Uterus (tissue), 4 donors: ENCODE data around the gene SRL. TPM values are rescaled to one million over a fixed set of nuclear protein-coding genes. Genes with fewer than 3 reads are reported as not detected.

ENCODE experiments used
- DNase-seq, 2 donors: peaks; one replicate each; pipeline ENCODE4 v3.0.0-alpha.2; 2019 to 2020
- H3K27ac ChIP-seq, 2 donors: fragments of 200-600 bp; sonication (generic); 1 replicate in 1 of 2; 2 replicates in 1 of 2; pipeline ENCODE4 v1.5.1; 2016 to 2018
- H3K27me3 ChIP-seq, 2 donors: fragments of 200-600 bp; sonication (generic); one replicate each; pipeline ENCODE4 v1.5.1; 2018 to 2019; ENCODE audit warnings: control low read depth in 1 of 2
- H3K36me3 ChIP-seq, 2 donors: fragments of 200-600 bp; sonication (generic); one replicate each; pipeline ENCODE4 v1.5.1; 2019; ENCODE audit warnings: control low read depth in 1 of 2
- H3K4me1 ChIP-seq, 2 donors: fragments of 200-600 bp; sonication (generic); one replicate each; pipeline ENCODE4 v1.5.1; 2018 to 2019; ENCODE audit warnings: control low read depth in 1 of 2
- H3K4me3 ChIP-seq, 2 donors: fragments of 200-600 bp; sonication (generic); 1 replicate in 1 of 2; 2 replicates in 1 of 2; pipeline ENCODE4 v1.5.1; 2018 to 2019; ENCODE audit warnings: mild to moderate bottlenecking in 1 of 2
- H3K9me3 ChIP-seq, 2 donors: fragments of 200-600 bp; sonication (generic); one replicate each; pipeline ENCODE4 v1.5.1; 2019; ENCODE audit warnings: control low read depth in 1 of 2
- CTCF ChIP-seq, 4 experiments: fragments of 200-600 bp in 2 of 4; fragments of 450-650 bp in 2 of 4; sonication (generic) in 2 of 4; IDR thresholded peaks; one replicate each; pipeline ENCODE4 v1.5.1; 2016 to 2019; ENCODE audit warnings: antibody characterized with exemption in 4 of 4, mild to moderate bottlenecking in 2 of 4, moderate library complexity in 1 of 4
- POLR2A ChIP-seq, 2 donors: fragments of 450-650 bp; IDR thresholded peaks; one replicate each; pipeline ENCODE4 v1.6.1; 2016; ENCODE audit warnings: antibody characterized with exemption in 2 of 2, mild to moderate bottlenecking in 1 of 2, moderate library complexity in 1 of 2
- intact Hi-C: fragments of 100-400 bp; cut with DNase I; formaldehyde crosslinking; loops from one replicate; pipeline ENCODE4 v1.15.1; 2023; ENCODE audit warnings: low total_unique reads
- total RNA-seq, 4 donors: library from RNA; depleted of rRNA in 3 of 4; stranded (reverse); fragments of >200 nt in 3 of 4; gene quantifications; one replicate each; pipeline versions ENCODE4 v1.1.0 to v1.2.4, GENCODE V29; 2014 to 2023
- donor health status: DM: yes; HTN: yes; CAD: no.

The SRL gene
- total RNA-seq, 4 donors from 2014 or later, result 0.29 to 10.1 (median 7.6) TPM

- Histone ChIP-seq H3K27ac (peak overlapping the region; percentile 55 to 57), H3K4me3 (no peak overlapping the region), H3K9me3 (no peaks in the 10 kb centered on the region), H3K4me1 (no peaks in the 10 kb centered on the region), H3K27me3 (no peaks in the 10 kb centered on the region), H3K36me3 (no peaks in the 10 kb centered on the region)
- DNase-seq, result no peak
- intact Hi-C loops, result no loop called here
- no peak for TF ChIP-seq CTCF (IDR thresholded peaks at IDR 0.05)
- no peak for TF ChIP-seq POLR2A (IDR thresholded peaks at IDR 0.05)
These were observed 23.7 kb downstream of the SRL start for GRCh38 chr16:4218202-4218601.

DNA sequence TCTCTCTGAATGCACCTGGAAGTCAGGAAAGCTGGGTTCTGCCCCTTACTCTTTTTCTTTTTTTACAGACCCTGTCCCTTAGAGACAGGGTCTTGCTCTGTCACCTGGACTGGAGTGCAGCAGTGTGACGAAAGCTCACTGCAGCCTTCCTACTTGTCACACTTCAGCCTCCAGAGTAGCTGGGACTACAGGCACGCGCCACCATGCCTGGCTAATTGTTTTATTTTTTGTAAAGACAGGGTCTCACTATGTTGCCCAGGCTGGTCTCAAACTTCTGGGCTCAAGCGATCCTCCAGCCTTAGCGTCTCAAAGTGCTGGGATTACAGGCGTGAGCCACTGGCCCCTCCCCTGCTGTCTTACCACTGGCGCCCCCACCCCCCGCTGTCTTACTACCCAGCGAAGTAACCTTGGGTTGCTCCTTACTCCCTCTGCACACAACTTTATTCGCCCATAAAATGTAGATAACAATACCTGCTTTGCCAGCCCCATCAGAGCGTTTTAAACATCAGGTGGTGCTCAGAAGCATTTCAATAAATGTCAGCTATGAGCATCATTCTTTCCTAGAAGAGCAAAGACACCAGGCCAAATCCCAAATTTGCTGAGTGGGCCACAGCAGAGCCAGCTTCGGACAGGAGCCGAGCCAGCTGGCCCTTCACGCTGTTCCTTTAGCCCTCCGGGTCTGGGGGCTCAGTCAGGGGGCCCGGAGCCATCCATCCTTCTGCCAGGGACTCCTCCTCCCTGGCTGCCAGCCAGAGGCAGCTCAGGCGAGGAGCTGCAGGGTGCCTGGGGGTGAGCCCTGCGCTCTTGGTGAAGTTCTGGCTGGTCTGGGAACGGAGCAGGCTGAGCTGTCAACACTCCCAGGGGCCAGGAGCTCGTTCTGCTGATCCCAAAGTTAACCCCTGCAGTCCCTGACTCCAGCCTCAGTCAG, 24.4 kb downstream of the SRL start:
- peak overlapping the region; percentile 55 to 57 for H3K27ac ChIP-seq
- no peaks in the 10 kb centered on the region for H3K27me3 ChIP-seq
- no peaks in the 10 kb centered on the region for H3K4me1 ChIP-seq
- DNase-seq, result peak in 1 of 2 donors; percentile 65
- intact Hi-C loops, result no loop called here
- TF ChIP-seq POLR2A (IDR thresholded peaks at IDR 0.05) (peak in 1 of 2 donors; percentile 8), CTCF (IDR thresholded peaks at IDR 0.05) (no peak)
- no peak overlapping the region for H3K4me3 ChIP-seq
- H3K9me3 ChIP-seq, result no peaks in the 10 kb centered on the region
- no peaks in the 10 kb centered on the region for H3K36me3 ChIP-seq

DNA sequence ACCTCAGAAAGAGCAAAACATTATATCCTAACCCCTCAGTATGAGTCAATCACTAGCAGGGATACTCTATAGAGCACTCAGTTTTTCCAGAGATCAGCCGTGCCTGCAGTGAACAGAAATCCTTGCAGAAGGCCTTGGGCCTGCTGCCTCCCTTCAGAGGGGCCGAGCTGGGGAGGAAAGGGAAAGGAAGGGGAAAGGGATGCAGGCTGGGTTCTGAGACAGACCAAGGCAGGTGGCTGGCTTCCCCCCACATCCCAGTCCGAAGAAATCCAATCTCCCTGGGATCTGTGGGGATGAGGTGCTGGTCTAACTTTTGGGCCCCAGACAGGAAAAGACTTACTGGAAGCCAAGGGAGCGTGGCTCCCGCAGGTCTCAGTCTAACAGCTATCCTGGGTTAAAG, 25.3 kb downstream of the SRL start:
- no peak overlapping the region for H3K4me3 ChIP-seq
- H3K4me1 ChIP-seq, result no peaks in the 10 kb centered on the region
- no peaks in the 10 kb centered on the region for H3K9me3 ChIP-seq
- peak overlapping the region in 1 of 2 donors; percentile 57 for H3K27ac ChIP-seq
- TF ChIP-seq POLR2A (IDR thresholded peaks at IDR 0.05), result no peak
- TF ChIP-seq CTCF (IDR thresholded peaks at IDR 0.05), result no peak
- DNase-seq, result no peak
- intact Hi-C loops, result no loop called here
- H3K36me3 ChIP-seq, result no peaks in the 10 kb centered on the region
- no peaks in the 10 kb centered on the region for H3K27me3 ChIP-seq

- no peak for TF ChIP-seq CTCF (IDR thresholded peaks at IDR 0.05)
- no peak for TF ChIP-seq POLR2A (IDR thresholded peaks at IDR 0.05)
- Histone ChIP-seq H3K36me3 (no peaks in the 10 kb centered on the region), H3K27me3 (no peaks in the 10 kb centered on the region), H3K4me1 (no peaks in the 10 kb centered on the region), H3K9me3 (no peaks in the 10 kb centered on the region), H3K4me3 (no peak overlapping the region), H3K27ac (peak overlapping the region in 1 of 2 donors; percentile 48)
- no peak for DNase-seq
- intact Hi-C loops, result no loop called here
These were observed 26.8 kb downstream of the SRL start for GRCh38 chr16:4215106-4215505.

DNA sequence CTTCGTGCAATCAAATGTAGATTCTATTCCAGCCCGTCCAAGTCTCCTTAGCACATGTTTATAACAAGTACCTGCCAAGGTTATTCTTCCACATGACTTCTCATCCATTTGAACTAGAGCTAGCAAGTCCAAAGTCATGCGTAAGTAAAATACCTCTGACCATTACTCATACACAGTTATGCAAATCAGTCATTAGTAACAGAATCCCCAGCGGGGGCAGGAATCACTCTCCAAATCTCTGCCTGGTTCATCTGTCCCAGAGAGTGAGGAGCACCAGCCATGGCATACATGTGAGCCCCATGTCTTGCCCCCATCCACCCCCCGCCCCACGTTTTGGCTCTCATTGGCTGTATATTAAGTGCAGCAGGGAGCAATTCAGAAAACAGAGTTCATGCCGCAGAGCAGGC, 27.7 kb downstream of the SRL start:
- no peak overlapping the region for H3K4me3 ChIP-seq
- H3K36me3 ChIP-seq, result no peaks in the 10 kb centered on the region
- TF ChIP-seq POLR2A (IDR thresholded peaks at IDR 0.05) (no peak), CTCF (IDR thresholded peaks at IDR 0.05) (no peak)
- intact Hi-C loops, result no loop called here
- no peaks in the 10 kb centered on the region for H3K27me3 ChIP-seq
- no peaks in the 10 kb centered on the region for H3K4me1 ChIP-seq
- DNase-seq, result peak; percentile 51 to 60
- H3K9me3 ChIP-seq, result no peaks in the 10 kb centered on the region
- peak overlapping the region; percentile 65 to 80 for H3K27ac ChIP-seq
